Keratinocyte (primary cell): Measurements from ENCODE around the gene NRG2. TPM values are rescaled to one million over a fixed set of nuclear protein-coding genes. Genes with fewer than 3 reads are reported as not detected.

Experiments
- DNase-seq: peaks from one replicate; pipeline ENCODE4 v3.0.0-alpha.2; 2011; ENCODE audit warnings: low read depth, missing footprints, low spot score
- FAIRE-seq: peaks from 2 replicates; lab custom pipeline; 2011; peaks lifted over from hg19 to GRCh38; lab: Jason Lieb, UNC
- H2AFZ ChIP-seq: 2 replicates; pipeline ENCODE4 v1.6.0; 2012; ENCODE audit warnings: low read length, control low read depth, inconsistent platforms; ENCODE audit not compliant: control insufficient read depth
- H3K27ac ChIP-seq: 2 replicates; pipeline ENCODE4 v1.5.1; 2011; ENCODE audit warnings: low read length; ENCODE audit not compliant: control insufficient read depth, insufficient read depth
- H3K27me3 ChIP-seq: 3 replicates; pipeline ENCODE4 v1.6.0; 2011; ENCODE audit warnings: low read length; ENCODE audit not compliant: control insufficient read depth, insufficient read depth; ENCODE audit errors: extremely low read depth
- H3K36me3 ChIP-seq, 2 experiments: 2 replicates in 1 of 2; 3 replicates in 1 of 2; pipeline ENCODE4 v1.5.1; 2011; ENCODE audit warnings: low read length in 2 of 2, mild to moderate bottlenecking in 1 of 2; ENCODE audit not compliant: control insufficient read depth in 2 of 2, insufficient read depth in 2 of 2; ENCODE audit errors: extremely low read depth in 1 of 2
- H3K4me1 ChIP-seq: 3 replicates; pipeline ENCODE4 v1.5.1; 2011; ENCODE audit warnings: low read length; ENCODE audit not compliant: control insufficient read depth, insufficient read depth; ENCODE audit errors: extremely low read depth
- H3K4me2 ChIP-seq: 3 replicates; pipeline ENCODE4 v1.6.0; 2011; ENCODE audit warnings: low read depth, low read length; ENCODE audit not compliant: control insufficient read depth, insufficient read depth; ENCODE audit errors: extremely low read depth
- H3K4me3 ChIP-seq, 3 experiments: fragments of 200-600 bp in 1 of 3; sonication (generic) in 1 of 3; 2 replicates in 2 of 3; 3 replicates in 1 of 3; pipeline ENCODE4 v1.5.1; 2011 to 2016; ENCODE audit warnings: low read length in 3 of 3, mild to moderate bottlenecking in 3 of 3, control low read depth in 2 of 3, inconsistent platforms in 1 of 3, low read depth in 1 of 3, mixed read lengths in 1 of 3, mixed run types in 1 of 3, moderate library complexity in 1 of 3; ENCODE audit not compliant: control insufficient read depth in 2 of 3, insufficient read depth in 2 of 3; ENCODE audit errors: extremely low read depth in 1 of 3
- H3K79me2 ChIP-seq: 2 replicates; pipeline ENCODE4 v1.6.0; 2012; ENCODE audit warnings: low read length; ENCODE audit not compliant: control insufficient read depth, insufficient read depth
- H3K9ac ChIP-seq: 3 replicates; pipeline ENCODE4 v1.6.0; 2011; ENCODE audit warnings: low read length; ENCODE audit not compliant: control insufficient read depth, insufficient read depth; ENCODE audit errors: extremely low read depth
- H3K9me1 ChIP-seq: 3 replicates; pipeline ENCODE4 v1.6.0; 2011; ENCODE audit warnings: low read length; ENCODE audit not compliant: control insufficient read depth, insufficient read depth; ENCODE audit errors: extremely low read depth
- H3K9me3 ChIP-seq: 2 replicates; pipeline ENCODE4 v1.5.1; 2012; ENCODE audit warnings: low read depth, low read length; ENCODE audit not compliant: control insufficient read depth
- H4K20me1 ChIP-seq: 3 replicates; pipeline ENCODE4 v1.6.0; 2011; ENCODE audit warnings: low read length; ENCODE audit not compliant: control insufficient read depth, insufficient read depth; ENCODE audit errors: extremely low read depth
- EZH2 ChIP-seq: IDR thresholded peaks from one replicate; pipeline ENCODE4 v1.6.1; 2012; ENCODE audit warnings: inconsistent platforms, mild to moderate bottlenecking, low read length, moderate library complexity
- dilution Hi-C: fragments of 300-500 bp; cut with MboI; formaldehyde crosslinking; loops from one replicate; pipeline ENCODE4 v1.7.0; 2020; ENCODE audit warnings: low sequenced_read_pairs; ENCODE audit not compliant: extremely low pct_ligation_motif_present
- polyA plus RNA-seq, 5 experiments: library from polyadenylated mRNA; depleted of rRNA in 3 of 5; stranded (reverse) in 3 of 5; stranded (forward) in 1 of 5; unstranded in 1 of 5; fragments of >200 nt; gene quantifications; 1 replicate in 1 of 5; 2 replicates in 3 of 5; 3 replicates in 1 of 5; pipeline versions ENCODE4 v1.2.1 to v1.2.3, GENCODE V29; 2011 to 2012; ENCODE audit warnings: missing spikeins in 2 of 5, low read depth in 1 of 5, low replicate concordance in 1 of 5
- TF ChIP-seq, protein P1 (sequence below), 3 experiments: IDR thresholded peaks in 1 of 3; conservative IDR thresholded peaks in 1 of 3; optimal IDR thresholded peaks in 1 of 3; 2 replicates in 2 of 3; 3 replicates in 1 of 3; pipeline versions ENCODE3 to v1.5.1; 2011; ENCODE audit warnings: low read length in 3 of 3, mild to moderate bottlenecking in 3 of 3, moderate library complexity in 2 of 3, control low read depth in 1 of 3, inconsistent platforms in 1 of 3; ENCODE audit not compliant: insufficient read depth in 2 of 3; ENCODE audit errors: extremely low read depth in 1 of 3

NRG2 gene
- polyA plus RNA-seq, 1 donor (not counting 4 experiments of a cell fraction or from before 2014, with no cell fraction given) = 0.13 TPM

DNA sequence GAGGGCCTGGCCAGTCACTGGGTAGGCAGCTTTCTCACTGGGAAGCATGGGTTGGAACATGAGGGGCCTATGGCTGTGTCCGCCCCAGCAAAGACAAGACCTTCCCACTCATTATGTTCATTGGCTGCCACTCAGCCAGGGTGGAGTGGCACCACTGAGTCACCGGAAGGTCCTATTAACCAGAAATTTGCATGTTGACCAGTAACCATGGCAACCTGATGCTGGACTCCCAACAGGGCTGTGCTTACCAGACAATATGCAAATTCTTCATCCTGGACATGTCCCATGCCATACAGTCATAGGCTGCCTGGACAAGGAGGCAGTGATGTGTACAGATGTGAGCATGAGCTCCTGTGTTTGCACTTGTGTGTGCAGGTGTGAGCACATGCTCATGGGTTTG, 180.8 kb downstream of the NRG2 start:
- Histone ChIP-seq H3K27me3 (no peaks in the 10 kb centered on the region), H3K27ac (no peak overlapping the region), H2AFZ (no peak overlapping the region), H3K79me2 (no peaks in the 10 kb centered on the region), H3K4me3 (no peak overlapping the region), H3K4me1 (peaks cover 17% of the 10 kb centered on the region), H3K36me3 (no peaks in the 10 kb centered on the region), H4K20me1 (no peaks in the 10 kb centered on the region), H3K9me3 (no peaks in the 10 kb centered on the region), H3K9ac (no peak overlapping the region), H3K4me2 (no peak overlapping the region), H3K9me1 (no peaks in the 10 kb centered on the region)
- DNase-seq (no peak), FAIRE-seq (no peak)
- dilution Hi-C loops = no loop called here
- TF ChIP-seq, protein P1, sequence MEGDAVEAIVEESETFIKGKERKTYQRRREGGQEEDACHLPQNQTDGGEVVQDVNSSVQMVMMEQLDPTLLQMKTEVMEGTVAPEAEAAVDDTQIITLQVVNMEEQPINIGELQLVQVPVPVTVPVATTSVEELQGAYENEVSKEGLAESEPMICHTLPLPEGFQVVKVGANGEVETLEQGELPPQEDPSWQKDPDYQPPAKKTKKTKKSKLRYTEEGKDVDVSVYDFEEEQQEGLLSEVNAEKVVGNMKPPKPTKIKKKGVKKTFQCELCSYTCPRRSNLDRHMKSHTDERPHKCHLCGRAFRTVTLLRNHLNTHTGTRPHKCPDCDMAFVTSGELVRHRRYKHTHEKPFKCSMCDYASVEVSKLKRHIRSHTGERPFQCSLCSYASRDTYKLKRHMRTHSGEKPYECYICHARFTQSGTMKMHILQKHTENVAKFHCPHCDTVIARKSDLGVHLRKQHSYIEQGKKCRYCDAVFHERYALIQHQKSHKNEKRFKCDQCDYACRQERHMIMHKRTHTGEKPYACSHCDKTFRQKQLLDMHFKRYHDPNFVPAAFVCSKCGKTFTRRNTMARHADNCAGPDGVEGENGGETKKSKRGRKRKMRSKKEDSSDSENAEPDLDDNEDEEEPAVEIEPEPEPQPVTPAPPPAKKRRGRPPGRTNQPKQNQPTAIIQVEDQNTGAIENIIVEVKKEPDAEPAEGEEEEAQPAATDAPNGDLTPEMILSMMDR (optimal IDR thresholded peaks at IDR 0.05 in 1 of 3, IDR thresholded peaks at IDR 0.05 in 1 of 3, conservative IDR thresholded peaks at IDR 0.05 in 1 of 3; ENCODE audit: extremely low read depth in 1 of 3, insufficient read depth in 2 of 3, low read length in 3 of 3) = no peak
- TF ChIP-seq EZH2 = no peak

DNA sequence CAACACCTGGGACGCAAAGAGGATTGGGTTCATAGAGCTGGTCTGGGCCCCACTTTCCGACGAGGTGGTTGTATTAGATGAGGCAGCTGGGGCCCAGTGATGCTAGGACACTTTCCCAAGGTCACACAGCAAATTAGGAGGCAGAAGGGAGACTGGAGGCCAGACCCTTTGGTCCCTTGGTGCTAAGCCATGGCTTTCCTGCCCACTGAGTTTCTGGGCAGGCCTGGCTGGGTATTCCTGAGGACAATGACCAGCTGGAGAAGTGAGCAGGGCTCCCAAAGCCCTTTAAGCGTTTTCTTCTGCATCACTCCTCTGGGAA, 181.3 kb downstream of the NRG2 start:
- H3K9me3 ChIP-seq = no peaks in the 10 kb centered on the region
- FAIRE-seq = no peak
- H3K79me2 ChIP-seq = no peaks in the 10 kb centered on the region
- TF ChIP-seq, protein P1 (optimal IDR thresholded peaks at IDR 0.05 in 1 of 3, IDR thresholded peaks at IDR 0.05 in 1 of 3, conservative IDR thresholded peaks at IDR 0.05 in 1 of 3; ENCODE audit: extremely low read depth in 1 of 3, insufficient read depth in 2 of 3, low read length in 3 of 3) = no peak
- TF ChIP-seq EZH2 = no peak
- no peak overlapping the region for H2AFZ ChIP-seq
- no peak overlapping the region for H3K27ac ChIP-seq
- H3K4me2 ChIP-seq = no peak overlapping the region
- no peak for DNase-seq
- peaks cover 17% of the 10 kb centered on the region for H3K4me1 ChIP-seq
- no peak overlapping the region for H3K4me3 ChIP-seq
- H3K27me3 ChIP-seq = no peaks in the 10 kb centered on the region
- H3K36me3 ChIP-seq = no peaks in the 10 kb centered on the region
- dilution Hi-C loops = no loop called here
- H4K20me1 ChIP-seq = no peaks in the 10 kb centered on the region
- no peak overlapping the region for H3K9ac ChIP-seq
- H3K9me1 ChIP-seq = no peaks in the 10 kb centered on the region
